ENCODE data around the gene FARS2. TPM values are rescaled to one million over a fixed set of nuclear protein-coding genes. Genes with fewer than 3 reads are reported as not detected.

Gene FARS2
- total RNA-seq, 2 experiments from 2014 or later: 22.0 to 23.8 TPM

DNA sequence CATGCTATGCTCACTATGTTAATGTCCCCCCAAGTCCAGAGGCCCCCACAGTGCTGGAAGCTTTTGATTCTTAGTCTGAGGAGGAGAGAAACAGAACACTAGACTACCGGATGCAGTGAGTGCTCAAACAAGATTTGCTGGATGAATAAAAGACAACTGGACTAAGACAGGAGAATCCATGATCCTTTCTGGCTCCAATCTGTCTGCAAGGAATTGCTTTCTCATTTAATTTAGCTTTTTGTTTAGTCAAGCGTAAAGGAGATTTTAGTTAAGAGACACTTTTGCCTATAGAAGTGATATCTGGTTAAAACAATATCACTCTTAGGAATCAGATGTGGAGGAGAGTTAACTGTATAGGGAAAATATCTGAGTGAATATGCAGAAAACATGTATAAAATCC, 14.1 kb upstream of the FARS2 start:
- ChIA-PET CTCF (no interaction called here), POLR2A (no interaction called here)

DNA sequence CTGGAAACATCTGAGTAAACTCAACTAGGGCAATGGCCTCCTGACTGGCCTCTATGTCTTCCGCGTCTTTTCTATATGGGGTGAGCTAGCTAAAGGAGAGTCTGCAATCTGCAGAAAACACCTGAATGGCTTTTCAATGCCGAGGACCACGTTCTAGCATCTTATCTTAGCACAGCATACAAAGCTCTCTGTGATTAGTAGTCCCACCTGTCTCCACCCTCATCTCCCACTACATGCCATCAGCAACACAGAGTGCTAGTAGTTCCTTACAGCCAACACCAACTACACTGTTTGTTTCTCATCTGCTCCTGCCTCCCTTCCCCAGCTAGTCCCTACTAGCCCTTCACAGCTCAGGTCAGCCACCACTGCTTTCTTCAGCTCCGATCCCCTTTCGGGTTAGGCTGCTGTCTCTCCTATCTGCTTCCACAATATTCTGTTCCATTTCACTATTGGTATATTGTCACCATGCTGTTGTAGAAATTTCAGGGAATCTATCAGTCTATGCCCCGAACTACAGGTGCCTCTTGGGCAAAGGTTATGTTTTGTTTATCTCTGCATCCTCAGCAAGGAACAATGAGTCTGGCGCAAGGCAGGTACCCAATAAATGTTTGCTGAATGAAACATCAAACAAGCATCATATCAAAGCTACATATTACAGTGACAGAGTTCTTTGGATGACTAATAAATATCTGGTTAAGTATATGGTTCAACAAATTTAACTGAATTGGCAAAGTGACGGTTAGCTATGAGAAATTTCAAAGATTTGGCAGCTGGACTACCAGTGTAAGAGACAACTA, 12.8 kb upstream of the FARS2 start:
- CTCF ChIA-PET: no interaction called here
- POLR2A ChIA-PET: no interaction called here

DNA sequence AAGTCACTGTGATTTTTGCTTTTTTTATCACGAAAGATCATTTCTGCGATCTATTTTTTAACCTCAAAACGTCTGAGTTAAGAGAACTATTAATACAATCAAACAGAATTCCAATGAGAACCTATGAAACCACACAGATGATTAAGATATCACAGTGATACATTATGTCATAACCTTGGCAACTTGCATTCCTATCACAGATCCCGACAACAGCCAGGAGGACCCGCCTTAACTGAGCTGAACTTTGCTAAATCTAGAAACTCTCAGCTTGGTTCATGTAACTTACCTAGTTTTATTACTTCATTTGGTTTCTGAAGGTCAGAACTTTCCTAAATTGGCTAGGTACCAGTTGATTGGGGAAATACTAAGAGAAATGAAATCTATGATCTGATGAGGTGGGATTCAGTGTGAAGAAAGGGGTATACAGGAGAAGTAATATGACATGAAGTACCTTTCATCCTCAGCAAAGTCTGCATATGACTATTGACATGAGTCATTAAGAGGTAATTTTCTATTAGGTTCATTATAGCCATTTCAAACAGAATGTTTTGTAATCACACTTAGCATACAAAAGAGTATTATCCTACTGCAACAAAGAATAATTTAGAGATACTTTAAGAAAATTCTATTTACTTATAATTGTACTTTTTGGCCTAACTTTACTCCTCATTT, 11.7 kb upstream of the FARS2 start:
- ChIA-PET CTCF (no interaction called here), POLR2A (no interaction called here)

DNA sequence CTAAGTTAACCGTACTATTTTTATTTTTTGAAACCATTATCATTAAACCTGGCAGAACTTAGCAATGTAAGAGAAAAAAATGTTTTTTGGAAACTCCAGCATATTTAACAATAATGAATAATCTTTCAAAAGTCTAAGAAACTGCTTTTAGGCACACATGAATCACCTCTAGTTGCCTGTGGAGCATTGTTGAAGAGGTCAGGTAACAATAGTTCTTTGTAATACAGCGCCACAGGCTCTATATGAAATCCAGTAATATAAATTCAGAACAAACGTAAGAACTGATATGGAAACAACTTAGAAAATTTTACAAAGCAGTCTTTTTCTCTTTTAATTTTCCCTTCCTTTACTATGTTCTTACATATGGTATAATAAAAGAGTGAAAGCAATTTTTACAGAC, 10.9 kb upstream of the FARS2 start:
- ChIA-PET POLR2A (no interaction called here), CTCF (no interaction called here)

DNA sequence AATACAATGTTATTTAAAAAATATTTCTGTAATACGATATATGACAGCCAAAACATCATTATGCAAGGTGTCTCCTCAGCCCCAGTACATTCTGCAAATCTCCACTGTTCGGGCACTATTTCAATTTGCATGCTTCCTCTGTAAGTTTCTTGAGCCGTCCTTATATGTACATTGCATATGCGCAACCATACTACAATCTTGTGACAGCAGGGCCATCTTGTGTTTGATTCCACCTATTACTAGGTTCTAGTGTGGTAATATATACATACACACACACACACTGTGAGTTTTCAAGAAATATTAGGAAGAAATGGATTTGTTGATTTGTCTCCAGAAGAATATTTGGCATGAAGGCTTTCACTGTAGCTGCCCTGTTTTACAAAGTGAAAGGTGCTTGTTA, 10.4 kb upstream of the FARS2 start:
- ChIA-PET POLR2A (no interaction called here), CTCF (no interaction called here)

DNA sequence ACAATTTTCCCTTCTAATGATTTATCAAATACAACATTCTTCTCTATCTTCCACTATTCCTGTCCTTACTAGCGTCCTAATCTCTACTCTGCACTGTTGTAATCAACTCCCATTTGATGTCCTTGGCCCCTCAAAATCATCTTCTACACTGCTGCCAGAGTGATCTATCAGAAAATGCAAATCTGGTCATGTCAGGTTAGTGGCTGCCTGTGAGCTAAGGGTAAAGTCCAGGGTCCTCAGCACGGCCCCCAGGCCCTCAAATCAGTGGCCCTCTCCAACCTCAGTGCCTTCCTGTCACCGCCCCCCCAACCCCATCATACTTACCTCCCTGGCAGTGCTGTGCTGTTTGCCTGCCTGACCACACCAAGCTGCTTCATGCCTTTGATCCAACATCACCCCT, 4.4 kb upstream of the FARS2 start:
- CTCF ChIA-PET: interaction anchor here (1.2 kb wide), 1 partner anchor 45 kb away, joined by 3 read pairs; no protein-coding TSS in a partner anchor
- POLR2A ChIA-PET: no interaction called here

DNA sequence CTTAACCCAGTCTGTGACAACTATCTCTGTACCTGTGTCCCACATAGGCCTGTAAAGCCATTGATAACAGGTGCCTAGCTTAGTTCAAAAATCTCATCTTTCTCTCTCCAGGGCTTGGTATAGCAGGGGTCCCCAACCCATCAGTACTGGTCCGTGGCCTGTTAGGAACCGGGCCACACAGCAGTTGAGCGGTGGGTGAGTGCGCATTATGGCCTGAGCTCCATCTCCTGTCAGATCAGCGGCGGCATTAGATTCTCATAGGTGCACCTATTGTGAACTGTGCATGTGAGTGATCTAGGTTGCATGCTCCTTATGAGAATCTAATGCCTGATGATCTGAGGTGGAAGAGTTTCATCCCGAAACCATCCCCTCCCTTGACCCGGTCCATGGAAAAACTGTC, 3.9 kb upstream of the FARS2 start:
- CTCF ChIA-PET: interaction anchor here (1.2 kb wide), 1 partner anchor 45 kb away, joined by 3 read pairs; no protein-coding TSS in a partner anchor
- POLR2A ChIA-PET: no interaction called here

DNA sequence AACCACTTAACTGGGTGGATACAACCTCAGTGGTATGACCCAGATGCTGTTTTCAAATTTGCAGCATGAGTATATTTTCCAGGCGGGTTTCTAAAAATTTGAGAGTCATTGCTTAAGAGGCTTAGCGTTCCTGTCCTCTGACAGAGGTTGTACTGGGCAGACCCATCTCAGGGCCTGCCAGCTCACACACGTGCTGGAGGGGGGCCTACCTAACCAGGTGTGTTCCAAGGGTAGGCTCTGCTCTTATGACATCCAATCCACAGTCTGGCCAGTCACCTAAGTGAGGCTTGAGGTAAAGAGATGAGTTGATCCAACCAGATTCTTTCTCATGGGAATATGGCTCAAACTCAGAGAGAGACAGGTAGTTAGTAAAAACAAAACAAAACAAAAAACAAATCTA, 1.9 kb upstream of the FARS2 start:
- ChIA-PET POLR2A (no interaction called here), CTCF (interaction anchor here (2.6 kb wide), 1 partner anchor 43 kb away, joined by 12 read pairs; no protein-coding TSS in a partner anchor)

DNA sequence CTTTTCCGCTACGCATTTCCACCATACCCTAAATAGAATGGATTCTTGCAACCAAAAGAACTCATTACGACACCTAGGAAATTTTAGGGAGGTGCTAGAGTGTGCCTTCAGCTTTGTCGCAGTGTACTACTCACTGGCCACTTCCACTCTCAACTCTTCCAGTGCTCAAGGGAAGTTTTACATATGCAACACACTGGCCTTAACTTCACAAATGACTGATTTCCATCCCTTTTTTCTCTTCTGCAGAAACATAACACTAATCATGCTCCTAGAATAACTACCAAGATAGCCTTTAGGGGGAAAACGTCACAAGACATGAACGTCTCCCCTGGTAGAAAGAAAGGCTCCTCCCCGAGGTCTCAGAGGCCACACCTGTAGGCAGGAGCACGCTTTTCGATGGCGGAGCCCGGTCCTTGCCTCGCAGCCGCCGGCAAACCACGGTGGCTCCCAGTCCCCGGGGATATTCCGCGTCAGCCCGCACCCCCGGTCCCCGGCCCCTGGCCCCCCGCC, 1.1 kb upstream of the FARS2 start:
- CTCF ChIA-PET: interaction anchor here (2.6 kb wide), 1 partner anchor 43 kb away, joined by 12 read pairs; no protein-coding TSS in a partner anchor
- POLR2A ChIA-PET: interaction anchor here (0.6 to 1.1 kb wide), 2 partner anchors 20 to 85 kb away, joined by 3 read pairs; no protein-coding TSS in a partner anchor

DNA sequence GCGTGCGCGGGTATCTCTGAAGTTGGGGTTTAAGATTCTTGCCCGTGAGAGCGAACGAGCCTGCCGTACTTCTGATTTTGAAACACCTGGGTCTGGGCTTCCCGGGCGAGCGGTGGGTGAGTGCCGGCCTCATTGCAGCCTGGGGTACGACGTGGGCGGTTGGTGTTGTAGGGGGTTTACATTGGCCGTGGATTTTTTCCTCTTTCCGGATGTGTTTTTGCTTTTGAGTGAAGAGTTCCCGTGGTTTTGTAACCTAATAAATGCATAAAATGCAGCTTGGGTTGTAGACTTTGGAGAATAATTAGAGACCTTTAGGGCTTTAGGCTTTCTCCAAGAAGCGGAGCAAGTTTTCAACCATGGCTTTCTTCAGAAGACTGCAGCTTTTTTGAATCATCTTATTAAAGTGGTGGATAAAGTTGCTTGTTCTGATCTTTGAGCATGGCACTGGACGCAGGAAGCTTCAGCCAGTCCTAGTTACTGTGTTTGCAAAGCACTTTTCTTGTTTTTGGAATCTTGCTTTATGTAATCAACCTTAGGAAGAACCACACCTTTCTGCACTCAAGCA, 314 bp downstream of the FARS2 start:
- CTCF ChIA-PET: interaction anchor here (2.6 kb wide), 1 partner anchor 41 kb away, joined by 12 read pairs; no protein-coding TSS in a partner anchor

DNA sequence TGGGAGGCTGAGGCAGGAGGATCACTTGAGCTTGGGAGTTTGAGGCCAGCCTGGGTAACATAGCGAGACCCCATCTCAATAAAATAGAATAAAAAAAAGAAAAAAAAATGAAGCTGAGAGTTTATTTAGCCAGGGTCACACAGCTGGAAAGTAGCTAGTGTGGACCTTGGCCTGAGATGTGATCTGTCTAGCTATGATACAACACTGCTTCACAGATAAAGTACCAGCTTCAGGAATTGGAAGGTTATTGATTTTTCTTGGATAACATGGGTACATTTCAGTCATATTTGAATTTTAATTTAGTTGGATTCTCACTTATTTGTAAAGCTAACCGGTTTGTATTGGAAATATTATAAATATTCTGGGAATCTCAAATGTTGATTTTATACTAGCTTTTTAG, 5.1 kb downstream of the FARS2 start:
- POLR2A ChIA-PET: interaction anchor here (0.5 kb wide), 1 partner anchor 10 kb away, joined by 4 read pairs; no protein-coding TSS in a partner anchor
- CTCF ChIA-PET: interaction anchor here (0.8 to 1.1 kb wide), 2 partner anchors 33 to 37 kb away, joined by 3 to 4 read pairs; no protein-coding TSS in a partner anchor

More for the DNA sequence above, 314 bp downstream of the FARS2 start:
- POLR2A ChIA-PET: interaction anchor here (0.5 to 1.1 kb wide), 3 partner anchors 9 to 143 kb away, joined by 3 to 6 read pairs (median 3); no protein-coding TSS in a partner anchor

DNA sequence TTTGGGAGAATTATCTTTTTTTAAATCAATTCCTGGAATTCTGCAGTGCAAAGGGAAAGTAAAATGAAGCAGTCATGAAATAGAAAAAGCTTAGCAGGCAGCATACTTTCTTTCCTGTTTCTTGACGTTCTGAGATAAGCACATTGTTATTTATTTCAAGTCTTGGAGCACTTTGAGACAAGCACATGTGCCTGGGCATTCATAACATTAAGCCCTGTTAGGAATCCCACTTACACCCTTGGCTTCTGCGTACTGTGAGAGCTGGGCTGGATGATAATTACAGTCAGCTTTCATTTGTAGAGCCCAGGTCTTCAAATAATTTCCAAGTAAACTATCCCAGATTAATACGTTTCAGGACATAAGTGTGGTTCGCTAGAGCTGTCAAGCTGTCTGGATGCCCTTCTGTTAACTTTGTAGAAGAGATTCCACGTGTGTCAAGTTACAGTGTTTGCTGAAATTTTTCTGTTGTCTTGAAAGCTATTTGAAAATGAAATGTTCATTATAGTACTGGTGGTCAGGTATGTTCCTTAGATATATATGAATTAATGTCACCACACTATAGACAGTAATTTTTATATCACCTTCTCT, 8.9 kb downstream of the FARS2 start:
- ChIA-PET CTCF (interaction anchor here (1.4 kb wide), 1 partner anchor 126 kb away, joined by 3 read pairs; no protein-coding TSS in a partner anchor), POLR2A (interaction anchor here (0.6 to 1.1 kb wide), 2 partner anchors 10 to 32 kb away, joined by 3 to 5 read pairs; no protein-coding TSS in a partner anchor)

DNA sequence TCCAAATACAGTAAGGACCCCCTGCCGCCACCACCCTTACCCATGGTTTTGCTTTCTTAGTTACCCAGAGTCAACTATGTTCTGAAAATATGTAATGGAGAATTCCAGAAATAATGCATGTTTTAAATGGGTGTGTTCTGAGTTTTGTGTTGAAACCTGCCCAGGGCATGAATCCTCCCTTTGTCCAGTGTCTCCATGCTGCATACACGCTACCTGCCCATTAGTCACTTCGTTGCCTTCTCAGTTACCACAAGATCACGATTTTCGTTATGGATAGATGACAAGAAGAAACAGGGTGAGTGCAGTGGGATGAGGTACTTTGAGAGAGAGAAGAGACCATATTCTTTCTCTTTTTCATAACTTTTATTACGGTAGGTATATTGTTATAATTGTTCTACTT, 10.6 kb downstream of the FARS2 start:
- ChIA-PET CTCF (interaction anchor here (0.6 kb wide), 1 partner anchor 1675 kb away, joined by 3 read pairs; no protein-coding TSS in a partner anchor), POLR2A (no interaction called here)

DNA sequence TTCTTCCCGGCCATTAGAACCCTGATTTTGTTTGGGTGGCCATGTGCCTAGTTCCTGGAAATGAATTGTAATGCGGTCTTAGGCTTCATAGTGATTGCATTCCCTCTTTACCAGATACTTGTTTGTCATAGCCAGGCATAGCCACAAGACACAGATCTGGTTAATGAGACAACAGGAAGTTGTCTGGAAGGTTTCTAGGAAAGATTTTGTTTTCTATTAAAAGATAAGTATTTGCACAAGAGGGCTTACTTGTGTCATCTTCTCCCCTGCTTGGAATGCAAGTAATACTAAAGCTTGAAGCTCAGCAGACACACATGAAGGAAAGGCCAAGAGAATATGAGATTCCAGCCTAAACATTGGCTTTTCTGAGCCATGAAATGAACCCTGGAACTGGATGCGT, 12.9 kb downstream of the FARS2 start:
- CTCF ChIA-PET: no interaction called here
- POLR2A ChIA-PET: no interaction called here

DNA sequence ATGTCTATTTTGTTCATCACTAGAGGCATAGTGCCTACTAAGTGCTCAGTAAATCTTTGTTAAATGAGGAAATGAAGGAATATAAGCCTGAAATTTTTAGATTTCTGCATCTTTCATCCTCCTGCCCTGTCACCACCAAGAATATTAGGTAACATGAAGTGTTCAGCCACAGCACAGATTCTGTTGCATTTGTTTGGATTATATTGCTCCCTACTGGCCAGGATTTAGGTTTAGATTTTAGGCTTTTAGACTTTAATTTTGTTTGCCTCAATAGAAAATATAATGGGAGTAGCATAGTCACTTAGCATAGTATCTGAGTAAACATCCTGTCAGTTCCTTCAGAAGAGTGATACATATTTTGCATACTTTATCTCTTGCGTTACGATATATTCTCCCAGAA, 14.2 kb downstream of the FARS2 start:
- POLR2A ChIA-PET: no interaction called here

DNA sequence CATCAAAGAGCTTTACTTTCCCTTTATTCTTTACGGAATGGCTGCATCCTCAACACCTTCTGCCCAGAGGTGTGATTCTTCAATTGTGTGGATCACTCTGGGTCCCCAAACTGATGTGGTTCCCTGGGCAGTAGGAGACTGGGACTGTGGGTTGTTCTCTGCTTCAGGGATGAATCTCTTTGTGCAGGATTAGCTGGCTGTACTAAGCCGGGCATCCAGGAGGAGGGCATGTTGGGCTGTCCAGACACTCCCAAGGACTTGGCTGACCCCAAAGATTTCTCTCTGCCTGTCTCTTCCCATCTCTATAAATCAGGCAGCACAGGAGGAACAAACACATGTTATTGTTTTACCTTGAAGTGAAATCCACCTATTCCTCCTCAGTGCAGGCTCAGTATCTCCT, 15.3 kb downstream of the FARS2 start:
- ChIA-PET POLR2A (interaction anchor here (0.7 kb wide), 1 partner anchor 10 kb away, joined by 4 read pairs; no protein-coding TSS in a partner anchor), CTCF (interaction anchor here (1.7 to 2.4 kb wide), 2 partner anchors 11 to 26 kb away, joined by 3 to 9 read pairs; no protein-coding TSS in a partner anchor)

More for the DNA sequence above, 14.2 kb downstream of the FARS2 start:
- CTCF ChIA-PET: interaction anchor here (1.7 to 2.4 kb wide), 2 partner anchors 12 to 28 kb away, joined by 3 to 9 read pairs; no protein-coding TSS in a partner anchor

DNA sequence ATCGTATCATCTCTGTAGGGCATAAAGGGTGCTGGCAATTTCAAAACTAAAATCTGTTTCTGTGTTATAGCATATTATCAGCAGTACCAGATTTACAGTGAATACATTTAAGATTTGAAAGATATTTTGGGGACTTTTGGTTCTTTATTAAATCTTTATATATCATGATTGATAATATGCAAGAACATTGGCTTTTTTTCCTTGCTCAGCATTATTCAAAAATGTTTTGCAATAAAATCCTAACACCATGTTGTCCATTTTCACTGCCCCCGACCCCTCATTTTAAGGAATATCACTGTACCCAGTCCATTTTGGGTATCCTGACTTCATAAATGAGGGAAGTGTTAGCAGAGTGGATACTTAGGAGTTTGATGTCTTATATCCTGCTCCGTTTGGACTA, 16.3 kb downstream of the FARS2 start:
- POLR2A ChIA-PET: no interaction called here

DNA sequence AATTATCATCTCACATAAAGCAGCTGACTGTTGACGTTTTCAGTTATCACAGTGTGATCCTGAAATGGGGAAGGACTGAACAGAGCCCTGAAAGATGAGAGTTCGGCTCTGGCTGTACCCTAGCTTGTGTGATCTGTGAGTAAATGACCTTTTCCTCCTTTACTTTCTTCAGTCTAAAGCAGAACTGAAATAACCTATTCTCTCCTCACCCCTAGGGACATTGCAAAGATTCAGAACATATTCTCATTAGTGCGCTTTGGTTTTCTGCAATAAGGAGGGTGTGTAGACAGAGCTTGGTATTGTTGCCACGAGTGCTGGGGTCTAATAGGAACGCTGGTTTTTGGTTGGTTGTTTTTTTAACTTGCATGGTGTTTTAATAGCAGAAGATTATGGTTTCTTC, 16.7 kb downstream of the FARS2 start:
- ChIA-PET CTCF (interaction anchor here (1.0 to 3.7 kb wide), 2 partner anchors 25 to 134 kb away, joined by 3 to 23 read pairs; no protein-coding TSS in a partner anchor), POLR2A (no interaction called here)

More for the DNA sequence above, 16.3 kb downstream of the FARS2 start:
- CTCF ChIA-PET: interaction anchor here (1.0 to 3.7 kb wide), 3 partner anchors 25 to 134 kb away, joined by 3 to 23 read pairs (median 9); no protein-coding TSS in a partner anchor

DNA sequence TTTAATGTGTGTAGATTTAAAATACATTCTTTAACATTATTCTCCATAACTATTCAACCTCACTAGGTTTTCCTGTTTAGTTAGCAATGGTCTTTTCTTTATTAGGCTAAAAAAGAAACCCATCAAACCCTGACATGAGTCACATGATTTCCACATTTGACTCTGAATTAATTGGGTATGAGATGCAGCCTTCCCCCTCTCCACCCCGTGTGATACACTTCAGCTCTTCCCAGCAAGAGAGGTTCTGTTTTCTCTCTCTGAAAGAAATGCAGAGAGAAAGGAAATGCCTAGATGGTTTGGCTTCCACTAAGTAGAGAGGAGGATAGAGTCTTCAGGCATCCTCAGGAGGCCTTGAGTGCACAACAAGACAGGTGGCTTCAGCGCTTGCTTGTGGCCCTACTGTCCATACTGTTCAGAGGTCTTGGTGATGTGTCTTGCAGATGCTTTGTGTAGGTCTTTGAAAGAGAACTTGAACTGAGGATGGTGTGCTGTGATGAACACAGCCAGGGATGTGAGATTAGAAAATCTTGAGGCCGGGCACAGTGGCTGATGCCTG, 17.3 kb downstream of the FARS2 start:
- CTCF ChIA-PET: interaction anchor here (0.7 to 3.7 kb wide), 4 partner anchors 24 to 460 kb away, joined by 3 to 23 read pairs (median 6); no protein-coding TSS in a partner anchor
- POLR2A ChIA-PET: no interaction called here
